A673 (cell line): ENCODE data around the gene RERE. TPM values are rescaled to one million over a fixed set of nuclear protein-coding genes. Genes with fewer than 3 reads are reported as not detected.

Experiments
- BruUV-seq: library from RNA; stranded (reverse); fragments of 400-500 nt; replicated peaks from 2 replicates; lab custom pipeline; 2021; lab: Mats Ljungman, UMichigan
- CTCF ChIA-PET: fragments of 300-600 bp; sonication (Branson Sonifier 250); formaldehyde crosslinking; loops from one replicate; lab custom pipeline; 2022; ENCODE audit warnings: antibody characterized with exemption; lab: Charles Lee
- POLR2A ChIA-PET: fragments of 300-600 bp; sonication (Branson Sonifier 250); formaldehyde crosslinking; loops from one replicate; lab custom pipeline; 2022; ENCODE audit warnings: antibody characterized with exemption; ENCODE audit not compliant: low non-redundant PET; lab: Charles Lee
- DNase-seq: peaks from one replicate; pipeline ENCODE4 v3.0.0-alpha.2; 2015; ENCODE audit warnings: low spot score
- H3K27ac ChIP-seq: fragments of 200-600 bp; sonication (generic); 2 replicates; pipeline ENCODE4 v1.5.1; 2016; ENCODE audit warnings: mixed run types, low read depth, mild to moderate bottlenecking, mixed read lengths, antibody characterized with exemption, low read length; ENCODE audit not compliant: poor library complexity, severe bottlenecking
- H3K27me3 ChIP-seq: fragments of 200-600 bp; sonication (generic); replicated peaks from 2 replicates; pipeline ENCODE4 v1.6.1; 2017; ENCODE audit warnings: mixed run types, low read depth, mild to moderate bottlenecking, mixed read lengths, antibody characterized with exemption, low read length; ENCODE audit not compliant: insufficient read depth, poor library complexity
- H3K36me3 ChIP-seq: fragments of 200-600 bp; sonication (generic); 2 replicates; pipeline ENCODE4 v1.6.1; 2016; ENCODE audit warnings: mixed run types, mild to moderate bottlenecking, mixed read lengths, antibody characterized with exemption, low read length; ENCODE audit not compliant: insufficient read depth, poor library complexity, severe bottlenecking
- H3K4me1 ChIP-seq: fragments of 200-600 bp; sonication (generic); 2 replicates; pipeline ENCODE4 v1.6.1; 2017; ENCODE audit warnings: mixed run types, mild to moderate bottlenecking, mixed read lengths, antibody characterized with exemption, low read length; ENCODE audit not compliant: insufficient read depth, poor library complexity, severe bottlenecking
- H3K4me3 ChIP-seq: fragments of 200-600 bp; sonication (generic); 2 replicates; pipeline ENCODE4 v1.5.1; 2016; ENCODE audit warnings: low read depth, mixed run types, mild to moderate bottlenecking, mixed read lengths, low read length; ENCODE audit not compliant: poor library complexity, severe bottlenecking
- H3K9me3 ChIP-seq: fragments of 200-600 bp; sonication (generic); 2 replicates; pipeline ENCODE4 v1.6.1; 2016; ENCODE audit warnings: mixed run types, low read depth, mild to moderate bottlenecking, mixed read lengths, antibody characterized with exemption, low read length; ENCODE audit not compliant: poor library complexity, severe bottlenecking
- EZH2 ChIP-seq: fragments of 200-600 bp; sonication (generic); IDR thresholded peaks from 2 replicates; pipeline ENCODE4 v1.6.1; 2017; ENCODE audit warnings: borderline replicate concordance, low read depth, mild to moderate bottlenecking, mixed read lengths, antibody characterized with exemption, low read length; ENCODE audit not compliant: poor library complexity, severe bottlenecking
- intact Hi-C: fragments of 100-400 bp; cut with micrococcal nuclease; formaldehyde crosslinking; loops from one replicate; pipeline ENCODE4 v1.10.0; 2022; ENCODE audit not compliant: unreplicated experiment
- total RNA-seq: library from RNA; stranded (reverse); gene quantifications from 2 replicates; pipeline ENCODE4 v1.2.3, GENCODE V29; 2021
- TF ChIP-seq, protein P1 (sequence below): fragments of 300-800, 200-600 bp; sonication (generic); conservative IDR thresholded peaks from 2 replicates; pipeline ENCODE4 v1.5.1; 2017; ENCODE audit warnings: low read depth, mild to moderate bottlenecking, antibody characterized with exemption, low read length, moderate library complexity, mixed read lengths

The RERE gene
- total RNA-seq, 1 experiment from 2014 or later = 188 TPM

- no peaks in the 10 kb centered on the region for H3K36me3 ChIP-seq
- H3K4me3 ChIP-seq = no peak overlapping the region
- no peak for DNase-seq
- ChIA-PET POLR2A (interaction anchor here (0.7 kb wide), 1 partner anchor 408 kb away, joined by 3 read pairs; no protein-coding TSS in a partner anchor), CTCF (no interaction called here)
- intact Hi-C loops = no loop called here
- no peaks in the 10 kb centered on the region for H3K9me3 ChIP-seq
- H3K27me3 ChIP-seq = no peaks in the 10 kb centered on the region
- peaks cover 46% of the 10 kb centered on the region for H3K4me1 ChIP-seq
- peak overlapping the region; percentile 49 for H3K27ac ChIP-seq
- no TSS peak for BruUV-seq
- TF ChIP-seq, protein P1, sequence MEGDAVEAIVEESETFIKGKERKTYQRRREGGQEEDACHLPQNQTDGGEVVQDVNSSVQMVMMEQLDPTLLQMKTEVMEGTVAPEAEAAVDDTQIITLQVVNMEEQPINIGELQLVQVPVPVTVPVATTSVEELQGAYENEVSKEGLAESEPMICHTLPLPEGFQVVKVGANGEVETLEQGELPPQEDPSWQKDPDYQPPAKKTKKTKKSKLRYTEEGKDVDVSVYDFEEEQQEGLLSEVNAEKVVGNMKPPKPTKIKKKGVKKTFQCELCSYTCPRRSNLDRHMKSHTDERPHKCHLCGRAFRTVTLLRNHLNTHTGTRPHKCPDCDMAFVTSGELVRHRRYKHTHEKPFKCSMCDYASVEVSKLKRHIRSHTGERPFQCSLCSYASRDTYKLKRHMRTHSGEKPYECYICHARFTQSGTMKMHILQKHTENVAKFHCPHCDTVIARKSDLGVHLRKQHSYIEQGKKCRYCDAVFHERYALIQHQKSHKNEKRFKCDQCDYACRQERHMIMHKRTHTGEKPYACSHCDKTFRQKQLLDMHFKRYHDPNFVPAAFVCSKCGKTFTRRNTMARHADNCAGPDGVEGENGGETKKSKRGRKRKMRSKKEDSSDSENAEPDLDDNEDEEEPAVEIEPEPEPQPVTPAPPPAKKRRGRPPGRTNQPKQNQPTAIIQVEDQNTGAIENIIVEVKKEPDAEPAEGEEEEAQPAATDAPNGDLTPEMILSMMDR = no peak
- TF ChIP-seq EZH2 = no peak
Observed at GRCh38 chr1:8482979-8483381, 334.5 kb downstream of the RERE start.

GRCh38 chr1:8481650-8482380 lies 335.6 kb downstream of the RERE start:
- POLR2A ChIA-PET = no interaction called here
- Histone ChIP-seq H3K4me1 (peaks cover 58% of the 10 kb centered on the region), H3K27me3 (no peaks in the 10 kb centered on the region), H3K4me3 (no peak overlapping the region), H3K9me3 (no peaks in the 10 kb centered on the region), H3K36me3 (no peaks in the 10 kb centered on the region), H3K27ac (peak overlapping the region; percentile 1)
- DNase-seq = no peak
- TSS peak; percentile 79 for BruUV-seq
- intact Hi-C loops = no loop called here
- CTCF ChIA-PET = interaction anchor here (0.6 kb wide), 2 partner anchors 9 to 244 kb away, joined by 4 to 7 read pairs; no protein-coding TSS in a partner anchor
- TF ChIP-seq EZH2 = no peak
- TF ChIP-seq, protein P1 = no peak

GRCh38 chr1:8478566-8478965 lies 338.9 kb downstream of the RERE start:
- ChIA-PET POLR2A (no interaction called here), CTCF (no interaction called here)
- Histone ChIP-seq H3K4me1 (peaks cover 79% of the 10 kb centered on the region), H3K4me3 (no peak overlapping the region), H3K9me3 (no peaks in the 10 kb centered on the region), H3K36me3 (no peaks in the 10 kb centered on the region), H3K27me3 (no peaks in the 10 kb centered on the region), H3K27ac (peak overlapping the region; percentile 33)
- DNase-seq = no peak
- no peak for TF ChIP-seq EZH2
- TF ChIP-seq, protein P1 = no peak
- no TSS peak for BruUV-seq
- intact Hi-C loops = no loop called here
